ENCODE data around the gene C3orf70.

Gene C3orf70

GRCh38 chr3:185049710-185050109 lies 103.2 kb downstream of the C3orf70 start:
- DNase-seq = no peak

- no peak for DNase-seq
Observed at GRCh38 chr3:185046603-185047002, 106.3 kb downstream of the C3orf70 start.

- no peak for DNase-seq
Observed at GRCh38 chr3:185046164-185046515, 106.7 kb downstream of the C3orf70 start.

- DNase-seq = no peak
Observed at GRCh38 chr3:185042312-185043050, 110.4 kb downstream of the C3orf70 start.

GRCh38 chr3:185041540-185041939 lies 111.3 kb downstream of the C3orf70 start:
- DNase-seq = no peak

GRCh38 chr3:185040425-185040824 lies 112.4 kb downstream of the C3orf70 start:
- DNase-seq = no peak

GRCh38 chr3:185037801-185038200 lies 115.1 kb downstream of the C3orf70 start:
- DNase-seq = no peak

GRCh38 chr3:185030951-185031350 lies 121.9 kb downstream of the C3orf70 start:
- DNase-seq = no peak

GRCh38 chr3:185030399-185030798 lies 122.5 kb downstream of the C3orf70 start:
- no peak for DNase-seq

GRCh38 chr3:185029086-185029485 lies 123.8 kb downstream of the C3orf70 start:
- DNase-seq = no peak

GRCh38 chr3:185028121-185028520 lies 124.7 kb downstream of the C3orf70 start:
- DNase-seq = no peak

Data from central memory CD4-positive, alpha-beta T cell (primary cell).